ENCODE results near the gene EIF2D. TPM values are rescaled to one million over a fixed set of nuclear protein-coding genes. Genes with fewer than 3 reads are reported as not detected.
A peak's percentile ranks its signal among the peaks of the same experiment; 100 is the strongest.

EIF2D gene
- total and polyA plus RNA-seq, 4 donors: 14.7 to 30.0 (median 22.1) TPM

DNA sequence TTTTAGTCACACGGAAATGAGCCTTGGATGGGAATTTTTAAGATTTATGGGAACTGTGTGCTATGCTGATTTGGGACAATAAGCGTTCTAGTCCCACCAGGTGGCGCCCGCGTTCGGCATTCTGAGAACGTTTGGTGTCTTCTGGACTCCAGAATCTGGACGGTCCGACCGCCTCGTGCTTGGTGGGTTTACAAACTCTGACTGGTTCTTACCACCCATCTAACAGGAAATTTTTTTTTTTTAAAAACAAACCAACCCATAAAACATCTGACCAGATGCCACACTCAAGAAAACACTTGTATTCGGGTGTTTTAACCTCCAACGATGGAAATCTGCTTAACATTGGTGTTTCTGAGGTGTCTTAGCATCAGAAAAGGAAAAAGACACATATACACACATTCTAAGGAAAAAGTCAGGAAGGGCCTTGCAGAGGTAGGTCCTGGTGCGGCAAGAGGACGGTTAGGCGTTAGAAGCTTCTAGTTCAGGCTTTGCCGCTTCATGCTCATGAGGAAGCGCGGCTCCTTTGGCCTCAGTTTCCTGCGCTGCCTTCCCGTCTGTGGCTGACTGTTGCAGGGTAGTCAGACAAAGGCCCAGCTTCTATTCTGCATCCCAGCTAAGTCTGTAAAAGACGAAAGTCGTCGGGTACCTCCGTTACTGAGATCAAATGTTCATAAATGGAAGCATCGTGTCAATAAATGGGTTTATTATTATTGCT, 22.3 kb upstream of the EIF2D start:
- 14% methylated on average over 26 of the region's 26 CpGs for WGBS
- no peak for TF ChIP-seq NR2F2 (IDR thresholded peaks at IDR 0.05)
- TF ChIP-seq SP1 (IDR thresholded peaks at IDR 0.05): no peak
- TF ChIP-seq MAX (IDR thresholded peaks at IDR 0.05): peak; percentile 37
- TF ChIP-seq YY1 (IDR thresholded peaks at IDR 0.05): peak; percentile 24
- no peak for TF ChIP-seq RXRA (IDR thresholded peaks at IDR 0.05)
- TF ChIP-seq HNF4G (IDR thresholded peaks at IDR 0.05): no peak
- no peak for TF ChIP-seq EGR1 (IDR thresholded peaks at IDR 0.05; ENCODE audit: low read depth in 2 of 2)
- TF ChIP-seq RAD21 (IDR thresholded peaks at IDR 0.05): peak; percentile 89 to 93
- TF ChIP-seq, protein P1, sequence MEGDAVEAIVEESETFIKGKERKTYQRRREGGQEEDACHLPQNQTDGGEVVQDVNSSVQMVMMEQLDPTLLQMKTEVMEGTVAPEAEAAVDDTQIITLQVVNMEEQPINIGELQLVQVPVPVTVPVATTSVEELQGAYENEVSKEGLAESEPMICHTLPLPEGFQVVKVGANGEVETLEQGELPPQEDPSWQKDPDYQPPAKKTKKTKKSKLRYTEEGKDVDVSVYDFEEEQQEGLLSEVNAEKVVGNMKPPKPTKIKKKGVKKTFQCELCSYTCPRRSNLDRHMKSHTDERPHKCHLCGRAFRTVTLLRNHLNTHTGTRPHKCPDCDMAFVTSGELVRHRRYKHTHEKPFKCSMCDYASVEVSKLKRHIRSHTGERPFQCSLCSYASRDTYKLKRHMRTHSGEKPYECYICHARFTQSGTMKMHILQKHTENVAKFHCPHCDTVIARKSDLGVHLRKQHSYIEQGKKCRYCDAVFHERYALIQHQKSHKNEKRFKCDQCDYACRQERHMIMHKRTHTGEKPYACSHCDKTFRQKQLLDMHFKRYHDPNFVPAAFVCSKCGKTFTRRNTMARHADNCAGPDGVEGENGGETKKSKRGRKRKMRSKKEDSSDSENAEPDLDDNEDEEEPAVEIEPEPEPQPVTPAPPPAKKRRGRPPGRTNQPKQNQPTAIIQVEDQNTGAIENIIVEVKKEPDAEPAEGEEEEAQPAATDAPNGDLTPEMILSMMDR (IDR thresholded peaks at IDR 0.05; ENCODE audit: low read depth, low read length, missing input control): peak; percentile 81
- TF ChIP-seq REST (IDR thresholded peaks at IDR 0.05): no peak
- Histone ChIP-seq H3K4me1 (ENCODE audit: control insufficient read depth in 4 of 4, insufficient read depth in 4 of 4, low read length in 3 of 4) (peaks cover 2 to 21% (median 18%) of the 10 kb centered on the region in 4 donors), H3K27ac (ENCODE audit: low read depth in 1 of 2, low read length in 2 of 2) (peak overlapping the region; percentile 70 to 77), H3K4me3 (ENCODE audit: low read depth in 1 of 3, low read length in 3 of 3) (peak overlapping the region in 1 of 3 donors; percentile 88), H3K36me3 (ENCODE audit: control insufficient read depth in 4 of 4, insufficient read depth in 3 of 4, low read depth in 1 of 4, low read length in 3 of 4) (peaks cover 0 to 2% (median 0%) of the 10 kb centered on the region in 4 donors), H3K9ac (ENCODE audit: low read depth in 1 of 2, low read length in 2 of 2) (peak overlapping the region; percentile 32 to 52), H3K27me3 (ENCODE audit: control insufficient read depth in 4 of 4, insufficient read depth in 4 of 4, low read length in 3 of 4) (no peaks in the 10 kb centered on the region), H3K9me3 (ENCODE audit: control insufficient read depth in 4 of 4, low read length in 3 of 4) (no peaks in the 10 kb centered on the region)
- peak; percentile 91 for DNase-seq (ENCODE audit: low spot score)

GRCh38 chr1:206633708-206634121, 21.4 kb upstream of the EIF2D start:
- H3K9ac ChIP-seq (ENCODE audit: low read depth in 1 of 2, low read length in 2 of 2): peak overlapping the region in 1 of 2 donors; percentile 3
- no peak overlapping the region for H3K27ac ChIP-seq (ENCODE audit: low read depth in 1 of 2, low read length in 2 of 2)
- H3K36me3 ChIP-seq (ENCODE audit: control insufficient read depth in 4 of 4, insufficient read depth in 3 of 4, low read depth in 1 of 4, low read length in 3 of 4): no peaks in the 10 kb centered on the region
- no peaks in the 10 kb centered on the region for H3K9me3 ChIP-seq (ENCODE audit: control insufficient read depth in 4 of 4, low read length in 3 of 4)
- no peak for DNase-seq (ENCODE audit: low spot score)
- no peak overlapping the region for H3K4me3 ChIP-seq (ENCODE audit: low read depth in 1 of 3, low read length in 3 of 3)
- TF ChIP-seq FOXA1 (IDR thresholded peaks at IDR 0.05): no peak
- TF ChIP-seq REST (IDR thresholded peaks at IDR 0.05): no peak
- TF ChIP-seq SP1 (IDR thresholded peaks at IDR 0.05): peak; percentile 32
- peak in 1 of 2 donors; percentile 10 for TF ChIP-seq RXRA (IDR thresholded peaks at IDR 0.05)
- TF ChIP-seq, protein P1 (IDR thresholded peaks at IDR 0.05; ENCODE audit: low read depth, low read length, missing input control): no peak
- WGBS: 43% methylated on average over 9 of the region's 9 CpGs
- H3K4me1 ChIP-seq (ENCODE audit: control insufficient read depth in 4 of 4, insufficient read depth in 4 of 4, low read length in 3 of 4): peaks cover 2 to 21% (median 18%) of the 10 kb centered on the region in 4 donors
- H3K27me3 ChIP-seq (ENCODE audit: control insufficient read depth in 4 of 4, insufficient read depth in 4 of 4, low read length in 3 of 4): no peaks in the 10 kb centered on the region
